Naive thymus-derived CD4-positive, alpha-beta T cell (primary cell): ENCODE data around the gene LSM10. TPM values are rescaled to one million over a fixed set of nuclear protein-coding genes. Genes with fewer than 3 reads are reported as not detected.

Experiments used
- ATAC-seq: fragments of 150-1000 bp; cut with Tn5 transposase; 2 replicates; pipeline ENCODE4 v1.10.0; 2021; ENCODE audit warnings: mild to moderate bottlenecking, moderate library complexity
- CTCF ChIA-PET: fragments of 350-600 bp; sonication (Branson Sonifier 250); formaldehyde crosslinking; loops from one replicate; lab custom pipeline; 2021; ENCODE audit warnings: antibody characterized with exemption; lab: Charles Lee
- POLR2A ChIA-PET: fragments of 350-600 bp; sonication (Branson Sonifier 250); formaldehyde crosslinking; loops from one replicate; lab custom pipeline; 2021; ENCODE audit warnings: antibody characterized with exemption, inconsistent platforms; lab: Charles Lee
- DNase-seq, 9 donors: peaks; one replicate each; pipeline versions ENCODE4 v3.0.0 to v3.0.0-alpha.2; 2020 to 2022; ENCODE audit warnings: mixed read lengths in 1 of 9
- H3K27ac ChIP-seq: one replicate; pipeline ENCODE4 v1.7.0; 2013; ENCODE audit warnings: mild to moderate bottlenecking, low read depth, low read length, moderate library complexity
- H3K27me3 ChIP-seq, 2 donors: one replicate each; pipeline ENCODE4 v1.7.0; 2013; ENCODE audit warnings: low read length in 2 of 2, mild to moderate bottlenecking in 2 of 2, moderate library complexity in 2 of 2; ENCODE audit not compliant: control insufficient read depth in 2 of 2, insufficient read depth in 2 of 2
- H3K36me3 ChIP-seq, 3 experiments: 1 replicate in 2 of 3; 2 replicates in 1 of 3; pipeline ENCODE4 v1.7.0; 2013; ENCODE audit warnings: low read length in 3 of 3, mild to moderate bottlenecking in 3 of 3, moderate library complexity in 1 of 3; ENCODE audit not compliant: insufficient read depth in 3 of 3, control insufficient read depth in 2 of 3
- H3K4me1 ChIP-seq, 2 donors: one replicate each; pipeline ENCODE4 v1.7.0; 2013; ENCODE audit warnings: low read length in 2 of 2, mild to moderate bottlenecking in 2 of 2, moderate library complexity in 1 of 2; ENCODE audit not compliant: control insufficient read depth in 2 of 2, insufficient read depth in 2 of 2
- H3K4me3 ChIP-seq: 2 replicates; pipeline ENCODE4 v1.7.0; 2013; ENCODE audit warnings: mild to moderate bottlenecking, low read length
- H3K9me3 ChIP-seq, 3 experiments: 1 replicate in 2 of 3; 2 replicates in 1 of 3; pipeline ENCODE4 v1.7.0; 2013; ENCODE audit warnings: low read length in 3 of 3; ENCODE audit not compliant: control insufficient read depth in 2 of 3
- H3K27ac Mint-ChIP-seq, 9 donors: one replicate each; pipeline ENCODE4 v1.8.0; 2020 to 2022; ENCODE audit warnings: mixed read lengths in 9 of 9, mild to moderate bottlenecking in 8 of 9, moderate library complexity in 5 of 9, inconsistent platforms in 2 of 9
- H3K27me3 Mint-ChIP-seq, 5 donors: one replicate each; pipeline ENCODE4 v1.8.0; 2021 to 2022; ENCODE audit warnings: mixed read lengths in 5 of 5, mild to moderate bottlenecking in 1 of 5
- H3K36me3 Mint-ChIP-seq, 5 donors: one replicate each; pipeline ENCODE4 v1.8.0; 2020 to 2022; ENCODE audit warnings: mixed read lengths in 5 of 5, mild to moderate bottlenecking in 3 of 5, inconsistent platforms in 1 of 5
- H3K4me1 Mint-ChIP-seq, 7 donors: one replicate each; pipeline ENCODE4 v1.8.0; 2020 to 2022; ENCODE audit warnings: mixed read lengths in 7 of 7, mild to moderate bottlenecking in 3 of 7, inconsistent platforms in 1 of 7
- H3K4me3 Mint-ChIP-seq, 10 donors: one replicate each; pipeline ENCODE4 v1.8.0; 2020 to 2022; ENCODE audit warnings: mild to moderate bottlenecking in 10 of 10, mixed read lengths in 10 of 10, moderate library complexity in 6 of 10, inconsistent platforms in 2 of 10
- H3K9me3 Mint-ChIP-seq, 11 donors: one replicate each; pipeline ENCODE4 v1.8.0; 2020 to 2022; ENCODE audit warnings: mixed read lengths in 11 of 11, mild to moderate bottlenecking in 4 of 11, inconsistent platforms in 1 of 11, moderate library complexity in 1 of 11
- intact Hi-C, 2 donors: fragments of 100-400 bp; cut with micrococcal nuclease; formaldehyde crosslinking; loops; one replicate each; pipeline ENCODE4 v1.15.1; 2023
- polyA plus RNA-seq, 2 donors: library from polyadenylated mRNA; unstranded; fragments of 300-500 nt; fragmentation: Illumina TruSeq; gene quantifications; one replicate each; pipeline ENCODE4 v1.2.3, GENCODE V29; 2021
- total RNA-seq, 6 experiments: library from RNA in 5 of 6; stranded (reverse) in 5 of 6; gene quantifications; 1 replicate in 5 of 6; 2 replicates in 1 of 6; pipeline ENCODE4 v1.2.3 and lab custom pipeline; 2021 to 2026

LSM10 gene
- total and polyA plus RNA-seq, 7 experiments from 2014 or later: 21.9 to 144 (median 43.4) TPM

GRCh38 chr1:36359383-36359782 is 38.3 kb downstream of the LSM10 start:
- peaks cover 7 to 27% (median 26%) of the 10 kb centered on the region in 7 donors for H3K4me1 Mint-ChIP-seq
- H3K4me3 ChIP-seq: no peak overlapping the region
- H3K27me3 Mint-ChIP-seq: no peaks in the 10 kb centered on the region
- H3K36me3 Mint-ChIP-seq: peaks cover 9 to 33% (median 21%) of the 10 kb centered on the region in 5 donors
- no peak for ATAC-seq
- POLR2A ChIA-PET: interaction anchor here (0.7 to 13.8 kb wide), 9 partner anchors 8 to 136 kb away, joined by 3 to 155 read pairs (median 8); partner anchors contain the start of genes SH3D21 and STK40
- H3K4me3 Mint-ChIP-seq: peak overlapping the region in 9 of 10 donors; percentile 35 to 79 (median 61)
- H3K4me1 ChIP-seq: peaks cover 0 to 19% of the 10 kb centered on the region in 2 donors
- no peaks in the 10 kb centered on the region for H3K27me3 ChIP-seq
- intact Hi-C loops: loop anchor here in 1 of 2 donors (1.0 kb wide), 1 partner anchor 10 kb away; no protein-coding TSS in a partner anchor
- no peak for DNase-seq
- peaks cover 0 to 62% (median 8%) of the 10 kb centered on the region in 3 experiments for H3K36me3 ChIP-seq
- peak overlapping the region; percentile 52 for H3K27ac ChIP-seq
- CTCF ChIA-PET: interaction anchor here (0.6 to 3.3 kb wide), 5 partner anchors 9 to 17 kb away, joined by 4 to 19 read pairs (median 8); no protein-coding TSS in a partner anchor
- no peaks in the 10 kb centered on the region for H3K9me3 ChIP-seq
- H3K27ac Mint-ChIP-seq: peak overlapping the region; percentile 91 to 99 (median 94)
- H3K9me3 Mint-ChIP-seq: no peaks in the 10 kb centered on the region

- Histone ChIP-seq H3K27ac (peak overlapping the region; percentile 52), H3K4me1 (peaks cover 0 to 19% of the 10 kb centered on the region in 2 donors), H3K9me3 (no peaks in the 10 kb centered on the region), H3K36me3 (peaks cover 0 to 70% (median 8%) of the 10 kb centered on the region in 3 experiments), H3K4me3 (no peak overlapping the region), H3K27me3 (no peaks in the 10 kb centered on the region)
- peaks cover 7 to 30% (median 26%) of the 10 kb centered on the region in 7 donors for H3K4me1 Mint-ChIP-seq
- CTCF ChIA-PET: interaction anchor here (0.6 to 3.3 kb wide), 5 partner anchors 8 to 171 kb away, joined by 3 to 19 read pairs (median 5); no protein-coding TSS in a partner anchor
- H3K4me3 Mint-ChIP-seq: no peak overlapping the region
- no peaks in the 10 kb centered on the region for H3K9me3 Mint-ChIP-seq
- intact Hi-C loops: loop anchor here in 1 of 2 donors (1.0 kb wide), 1 partner anchor 11 kb away; no protein-coding TSS in a partner anchor
- no peak for ATAC-seq
- H3K27me3 Mint-ChIP-seq: no peaks in the 10 kb centered on the region
- H3K36me3 Mint-ChIP-seq: peaks cover 9 to 37% (median 21%) of the 10 kb centered on the region in 5 donors
- DNase-seq: no peak
- POLR2A ChIA-PET: interaction anchor here (1.6 to 13.8 kb wide), 4 partner anchors 9 to 52 kb away, joined by 7 to 155 read pairs (median 10); partner anchors contain the start of gene SH3D21
- H3K27ac Mint-ChIP-seq: peak overlapping the region in 7 of 9 donors; percentile 12 to 96 (median 93)
These were observed 39.1 kb downstream of the LSM10 start for GRCh38 chr1:36358514-36359084.

DNA sequence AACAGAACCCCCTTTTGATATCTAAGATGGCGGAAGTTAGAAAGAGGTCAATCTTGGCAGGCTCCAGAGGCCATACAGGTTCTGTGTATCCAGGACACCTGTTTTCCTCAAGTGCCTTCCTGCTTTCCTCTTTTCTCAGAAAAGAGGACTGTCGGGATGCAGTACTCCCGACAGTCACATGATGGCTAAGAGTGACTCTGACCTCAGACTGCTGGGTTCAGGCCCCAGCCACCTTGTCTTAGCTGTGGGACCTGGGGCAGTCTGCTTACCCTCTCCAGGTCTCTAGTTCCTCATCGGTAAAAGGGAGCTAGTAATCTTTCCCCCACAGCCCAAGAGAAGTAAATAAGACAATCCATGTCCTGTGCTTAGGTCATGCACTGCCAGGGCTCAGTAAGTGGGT is 41.9 kb downstream of the LSM10 start:
- H3K27ac Mint-ChIP-seq: peak overlapping the region in 1 of 9 donors; percentile 52
- ChIA-PET POLR2A (interaction anchor here (13.8 kb wide), 1 partner anchor 12 kb away, joined by 155 read pairs; no protein-coding TSS in a partner anchor), CTCF (interaction anchor here (2.1 to 7.6 kb wide), 2 partner anchors 13 kb away, joined by 10 to 115 read pairs; no protein-coding TSS in a partner anchor)

GRCh38 chr1:36354486-36354885 is 43.2 kb downstream of the LSM10 start:
- H3K9me3 ChIP-seq: no peaks in the 10 kb centered on the region
- POLR2A ChIA-PET: interaction anchor here (1.1 to 13.8 kb wide), 2 partner anchors 12 to 13 kb away, joined by 4 to 155 read pairs; no protein-coding TSS in a partner anchor
- no peak overlapping the region for H3K4me3 ChIP-seq
- no peaks in the 10 kb centered on the region for H3K27me3 ChIP-seq
- H3K4me1 Mint-ChIP-seq: peaks cover 14 to 42% (median 35%) of the 10 kb centered on the region in 7 donors
- peaks cover 4 to 29% of the 10 kb centered on the region in 2 donors for H3K4me1 ChIP-seq
- H3K27ac Mint-ChIP-seq: peak overlapping the region in 4 of 9 donors; percentile 19 to 53 (median 28)
- H3K9me3 Mint-ChIP-seq: no peaks in the 10 kb centered on the region
- H3K27ac ChIP-seq: no peak overlapping the region
- CTCF ChIA-PET: interaction anchor here (7.6 kb wide), 1 partner anchor 14 kb away, joined by 115 read pairs; no protein-coding TSS in a partner anchor
- intact Hi-C loops: no loop called here
- no peaks in the 10 kb centered on the region for H3K27me3 Mint-ChIP-seq
- H3K36me3 Mint-ChIP-seq: peaks cover 9 to 28% (median 15%) of the 10 kb centered on the region in 5 donors
- peak overlapping the region in 1 of 10 donors; percentile 20 for H3K4me3 Mint-ChIP-seq
- ATAC-seq (no peak), DNase-seq (no peak)
- H3K36me3 ChIP-seq: peaks cover 0 to 69% (median 8%) of the 10 kb centered on the region in 3 experiments

More for the DNA sequence above, 41.9 kb downstream of the LSM10 start:
- intact Hi-C loops: no loop called here
- Histone ChIP-seq H3K4me1 (peaks cover 4 to 28% of the 10 kb centered on the region in 2 donors), H3K9me3 (no peaks in the 10 kb centered on the region), H3K4me3 (no peak overlapping the region), H3K27me3 (no peaks in the 10 kb centered on the region), H3K36me3 (peaks cover 0 to 71% (median 8%) of the 10 kb centered on the region in 3 experiments), H3K27ac (no peak overlapping the region)
- no peaks in the 10 kb centered on the region for H3K27me3 Mint-ChIP-seq
- H3K9me3 Mint-ChIP-seq: no peaks in the 10 kb centered on the region
- ATAC-seq: no peak
- H3K4me1 Mint-ChIP-seq: peaks cover 14 to 42% (median 38%) of the 10 kb centered on the region in 7 donors
- DNase-seq: no peak
- peaks cover 9 to 34% (median 21%) of the 10 kb centered on the region in 5 donors for H3K36me3 Mint-ChIP-seq
- no peak overlapping the region for H3K4me3 Mint-ChIP-seq

DNA sequence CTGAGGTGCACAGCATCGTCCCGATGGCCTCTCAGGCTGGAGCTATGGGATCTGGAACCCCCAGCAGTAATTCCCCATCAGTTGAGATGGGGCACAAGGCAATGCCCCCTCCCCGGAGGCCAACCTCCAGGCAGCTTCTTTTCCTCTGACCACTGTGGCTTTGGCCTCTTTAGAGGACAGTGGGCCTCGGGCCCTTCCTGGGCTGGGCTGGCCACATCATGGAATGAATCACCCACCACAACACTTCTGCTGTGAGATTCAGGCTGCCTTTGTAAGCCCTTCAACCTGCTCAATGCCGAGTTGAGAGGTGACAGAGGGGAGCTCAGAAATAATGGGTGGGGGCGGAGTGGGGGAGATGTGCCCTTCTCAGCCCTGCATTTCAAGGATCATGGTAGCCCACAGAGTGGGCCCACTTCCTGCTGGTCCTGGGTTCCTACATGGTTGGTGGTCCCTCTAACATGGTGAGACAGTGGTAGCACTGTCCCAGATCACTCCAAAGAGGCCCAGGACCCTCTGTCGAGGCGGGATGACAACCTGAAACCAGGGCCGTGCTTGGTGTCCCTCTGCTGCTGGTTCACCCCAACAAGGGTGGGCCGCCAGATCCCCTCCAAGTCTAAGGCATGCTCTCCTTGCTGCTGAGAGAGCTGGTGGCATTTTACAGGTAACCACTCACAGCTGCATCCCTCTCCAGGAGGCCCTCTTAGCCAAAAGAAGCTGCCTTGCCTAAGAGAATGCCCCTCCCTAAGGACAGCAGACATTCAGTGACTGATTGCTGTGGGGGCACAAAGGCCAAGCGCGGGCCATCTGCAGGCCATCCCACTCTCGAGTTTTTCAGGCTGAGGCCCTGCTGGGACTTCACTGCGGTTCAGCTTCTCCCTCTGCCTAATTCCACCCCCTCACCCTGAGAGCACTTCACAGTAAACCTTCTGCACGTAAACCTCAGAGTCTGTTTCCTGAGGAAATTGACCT is 44.5 kb downstream of the LSM10 start:
- Histone ChIP-seq H3K27ac (no peak overlapping the region), H3K9me3 (no peaks in the 10 kb centered on the region), H3K36me3 (peaks cover 6 to 64% (median 12%) of the 10 kb centered on the region in 3 experiments), H3K4me3 (no peak overlapping the region), H3K27me3 (no peaks in the 10 kb centered on the region), H3K4me1 (peaks cover 4 to 22% of the 10 kb centered on the region in 2 donors)
- intact Hi-C loops: no loop called here
- DNase-seq (no peak), ATAC-seq (no peak)
- peak overlapping the region in 5 of 9 donors; percentile 46 to 83 (median 63) for H3K27ac Mint-ChIP-seq
- no peaks in the 10 kb centered on the region for H3K27me3 Mint-ChIP-seq
- CTCF ChIA-PET: interaction anchor here (7.6 kb wide), 1 partner anchor 15 kb away, joined by 115 read pairs; no protein-coding TSS in a partner anchor
- no peaks in the 10 kb centered on the region for H3K9me3 Mint-ChIP-seq
- POLR2A ChIA-PET: interaction anchor here (0.6 to 13.8 kb wide), 3 partner anchors 10 to 268 kb away, joined by 3 to 155 read pairs (median 6); no protein-coding TSS in a partner anchor
- H3K4me1 Mint-ChIP-seq: peaks cover 6 to 37% (median 34%) of the 10 kb centered on the region in 7 donors
- H3K4me3 Mint-ChIP-seq: peak overlapping the region in 2 of 10 donors; percentile 27 to 37
- H3K36me3 Mint-ChIP-seq: peaks cover 8 to 22% (median 14%) of the 10 kb centered on the region in 5 donors
